ENCODE data around the gene SLC29A2. TPM values are rescaled to one million over a fixed set of nuclear protein-coding genes. Genes with fewer than 3 reads are reported as not detected.

Gene SLC29A2
- total and polyA plus RNA-seq, 2 of the 8 experiments (the other 6 are each of a cell fraction or from before 2014, with no cell fraction given): 29.3 to 31.6 TPM

DNA sequence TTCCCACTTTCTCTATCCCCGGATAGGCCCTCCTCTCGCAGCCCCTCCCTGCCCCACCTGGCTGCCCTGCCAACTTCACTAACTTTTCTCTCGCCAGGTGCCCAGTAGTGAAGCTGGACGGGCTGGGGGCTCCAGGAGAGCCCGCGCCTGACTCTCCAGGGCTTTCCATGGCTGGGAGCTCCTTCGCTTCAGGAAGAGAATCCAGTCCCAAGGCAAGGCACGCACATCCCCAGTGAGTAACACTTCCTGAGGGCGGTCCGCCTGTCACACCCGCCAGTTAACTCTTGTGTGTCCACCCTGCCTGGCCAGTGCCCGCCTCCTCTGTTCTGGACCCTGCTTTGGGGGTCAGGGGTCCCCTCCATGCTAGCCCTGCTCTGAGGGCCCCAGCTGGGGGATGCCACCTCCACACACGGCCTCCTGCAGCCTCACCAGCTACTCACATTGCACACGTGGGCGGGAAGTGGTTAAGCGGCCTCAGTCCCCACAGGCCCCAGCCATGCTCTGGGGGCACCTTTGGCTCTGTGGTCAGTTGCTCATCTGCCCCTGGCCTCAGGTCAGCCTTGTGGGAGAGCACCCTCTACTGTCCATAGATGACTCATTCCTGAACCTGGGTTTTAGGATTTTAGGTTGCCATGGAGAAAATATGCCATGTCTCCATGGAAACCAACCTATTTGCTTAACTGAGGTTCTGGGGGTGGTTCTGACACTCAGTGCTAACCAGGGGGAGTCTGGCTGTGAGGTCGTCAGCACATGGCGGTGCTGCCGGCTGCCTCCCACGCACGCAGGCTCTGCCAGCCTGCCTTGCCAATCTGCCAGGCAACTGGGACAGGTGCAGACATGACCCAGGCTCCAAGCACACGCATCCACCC lies 35.1 kb downstream of the SLC29A2 start, which contains the start of gene RIN1 (continued):
- no peak for TF ChIP-seq KDM4A (IDR thresholded peaks at IDR 0.05; ENCODE audit: low read depth, low read length, severe bottlenecking)
- TF ChIP-seq KDM5A (IDR thresholded peaks at IDR 0.05; ENCODE audit: low read length): no peak
- TF ChIP-seq CEBPB (IDR thresholded peaks at IDR 0.05; ENCODE audit: low read depth, low read length): no peak
- TF ChIP-seq POLR2A (IDR thresholded peaks at IDR 0.05; ENCODE audit: control extremely low read depth in 1 of 2, low read depth in 2 of 2, low read length in 2 of 2): no peak; a peak in 1 of 3 replicates
- no peak for TF ChIP-seq SRF (IDR thresholded peaks at IDR 0.05; ENCODE audit: low read depth, low read length)
- TF ChIP-seq MAFK (IDR thresholded peaks at IDR 0.05; ENCODE audit: low read depth, low read length): no peak
- peak; percentile 56; the same call in 1 of the 2 replicates for TF ChIP-seq POLR2AphosphoS5 (IDR thresholded peaks at IDR 0.05; ENCODE audit: low read depth, low read length)
- no peak for TF ChIP-seq RNF2 (IDR thresholded peaks at IDR 0.05; ENCODE audit: borderline replicate concordance, low read depth, low read length, missing control alignments, poor library complexity, severe bottlenecking)
- TF ChIP-seq, protein P1, sequence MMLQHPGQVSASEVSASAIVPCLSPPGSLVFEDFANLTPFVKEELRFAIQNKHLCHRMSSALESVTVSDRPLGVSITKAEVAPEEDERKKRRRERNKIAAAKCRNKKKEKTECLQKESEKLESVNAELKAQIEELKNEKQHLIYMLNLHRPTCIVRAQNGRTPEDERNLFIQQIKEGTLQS (IDR thresholded peaks at IDR 0.05; ENCODE audit: insufficient read depth, low read depth, low read length): no peak
- TF ChIP-seq, protein P2, sequence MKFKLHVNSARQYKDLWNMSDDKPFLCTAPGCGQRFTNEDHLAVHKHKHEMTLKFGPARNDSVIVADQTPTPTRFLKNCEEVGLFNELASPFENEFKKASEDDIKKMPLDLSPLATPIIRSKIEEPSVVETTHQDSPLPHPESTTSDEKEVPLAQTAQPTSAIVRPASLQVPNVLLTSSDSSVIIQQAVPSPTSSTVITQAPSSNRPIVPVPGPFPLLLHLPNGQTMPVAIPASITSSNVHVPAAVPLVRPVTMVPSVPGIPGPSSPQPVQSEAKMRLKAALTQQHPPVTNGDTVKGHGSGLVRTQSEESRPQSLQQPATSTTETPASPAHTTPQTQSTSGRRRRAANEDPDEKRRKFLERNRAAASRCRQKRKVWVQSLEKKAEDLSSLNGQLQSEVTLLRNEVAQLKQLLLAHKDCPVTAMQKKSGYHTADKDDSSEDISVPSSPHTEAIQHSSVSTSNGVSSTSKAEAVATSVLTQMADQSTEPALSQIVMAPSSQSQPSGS (IDR thresholded peaks at IDR 0.05; ENCODE audit: low read length): no peak
- TF ChIP-seq ASH2L (IDR thresholded peaks at IDR 0.05; ENCODE audit: low read length): no peak
